Measurements from ENCODE around the gene LRRC61. TPM values are rescaled to one million over a fixed set of nuclear protein-coding genes. Genes with fewer than 3 reads are reported as not detected.

Gene LRRC61
- total RNA-seq, 4 donors from 2014 or later, result 5.9 to 41.2 (median 15.3) TPM

- intact Hi-C loops (cut with DNase I; ENCODE audit: low total_unique reads), result no loop called here
- DNase-seq, result no peak
- Histone ChIP-seq H3K36me3 (no peaks in the 10 kb centered on the region), H3K4me1 (no peaks in the 10 kb centered on the region), H3K27ac (no peak overlapping the region), H3K4me3 (no peak overlapping the region), H3K9me3 (no peaks in the 10 kb centered on the region), H3K27me3 (no peaks in the 10 kb centered on the region)
- TF ChIP-seq, protein P1, sequence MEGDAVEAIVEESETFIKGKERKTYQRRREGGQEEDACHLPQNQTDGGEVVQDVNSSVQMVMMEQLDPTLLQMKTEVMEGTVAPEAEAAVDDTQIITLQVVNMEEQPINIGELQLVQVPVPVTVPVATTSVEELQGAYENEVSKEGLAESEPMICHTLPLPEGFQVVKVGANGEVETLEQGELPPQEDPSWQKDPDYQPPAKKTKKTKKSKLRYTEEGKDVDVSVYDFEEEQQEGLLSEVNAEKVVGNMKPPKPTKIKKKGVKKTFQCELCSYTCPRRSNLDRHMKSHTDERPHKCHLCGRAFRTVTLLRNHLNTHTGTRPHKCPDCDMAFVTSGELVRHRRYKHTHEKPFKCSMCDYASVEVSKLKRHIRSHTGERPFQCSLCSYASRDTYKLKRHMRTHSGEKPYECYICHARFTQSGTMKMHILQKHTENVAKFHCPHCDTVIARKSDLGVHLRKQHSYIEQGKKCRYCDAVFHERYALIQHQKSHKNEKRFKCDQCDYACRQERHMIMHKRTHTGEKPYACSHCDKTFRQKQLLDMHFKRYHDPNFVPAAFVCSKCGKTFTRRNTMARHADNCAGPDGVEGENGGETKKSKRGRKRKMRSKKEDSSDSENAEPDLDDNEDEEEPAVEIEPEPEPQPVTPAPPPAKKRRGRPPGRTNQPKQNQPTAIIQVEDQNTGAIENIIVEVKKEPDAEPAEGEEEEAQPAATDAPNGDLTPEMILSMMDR (IDR thresholded peaks at IDR 0.05), result no peak
- no peak for TF ChIP-seq POLR2A (IDR thresholded peaks at IDR 0.05)
These were observed 1.4 kb upstream of the LRRC61 start for GRCh38 chr7:150321788-150322113.

DNA sequence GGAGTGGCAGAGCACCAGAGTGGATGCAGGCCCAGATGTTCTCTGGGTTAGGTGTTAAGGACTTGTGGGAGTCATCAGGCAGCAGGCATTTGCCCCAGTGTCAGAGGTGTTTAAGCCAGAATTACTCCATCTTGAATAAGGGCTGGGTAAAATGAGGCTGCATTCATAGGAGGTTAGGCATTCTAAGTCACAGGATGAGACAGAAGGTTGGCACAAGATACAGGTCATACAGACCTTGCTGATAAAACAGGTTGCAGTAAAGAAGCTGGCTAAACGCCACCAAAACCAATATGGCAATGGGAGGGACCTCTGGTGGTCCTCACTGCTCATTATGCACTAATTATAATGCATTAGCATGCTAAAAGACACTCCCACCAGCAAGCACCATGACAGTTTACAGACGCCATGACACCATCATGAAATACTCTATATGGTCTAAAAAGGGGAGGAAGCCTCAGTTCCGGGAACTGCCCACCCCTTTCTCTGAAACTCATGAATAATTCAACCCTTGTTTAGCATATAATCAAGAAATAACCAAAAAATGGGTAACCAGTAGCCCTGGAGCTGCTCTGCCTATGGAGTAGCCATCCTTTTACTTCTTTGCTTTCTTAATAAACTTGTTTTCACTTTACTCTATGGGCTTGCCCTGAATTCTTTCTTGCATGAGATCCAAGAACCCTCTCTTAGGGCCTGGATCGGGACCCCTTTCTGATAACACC is 882 bp upstream of the LRRC61 start:
- no peak for DNase-seq
- TF ChIP-seq, protein P1 (IDR thresholded peaks at IDR 0.05), result no peak
- TF ChIP-seq POLR2A (IDR thresholded peaks at IDR 0.05), result no peak
- peak overlapping the region; percentile 86 to 92 for H3K27ac ChIP-seq
- H3K4me3 ChIP-seq, result peak overlapping the region; percentile 50 to 72
- H3K4me1 ChIP-seq, result no peaks in the 10 kb centered on the region
- H3K9me3 ChIP-seq, result no peaks in the 10 kb centered on the region
- no peaks in the 10 kb centered on the region for H3K36me3 ChIP-seq
- H3K27me3 ChIP-seq, result no peaks in the 10 kb centered on the region
- intact Hi-C loops (cut with DNase I; ENCODE audit: low total_unique reads), result no loop called here

GRCh38 chr7:150323682-150324372 is 672 bp downstream of the LRRC61 start:
- DNase-seq, result no peak
- Histone ChIP-seq H3K4me3 (peak overlapping the region; percentile 50 to 72), H3K36me3 (no peaks in the 10 kb centered on the region), H3K4me1 (no peaks in the 10 kb centered on the region), H3K27me3 (no peaks in the 10 kb centered on the region), H3K27ac (peak overlapping the region; percentile 86 to 92), H3K9me3 (no peaks in the 10 kb centered on the region)
- TF ChIP-seq POLR2A (IDR thresholded peaks at IDR 0.05), result no peak
- TF ChIP-seq, protein P1 (IDR thresholded peaks at IDR 0.05), result no peak
- intact Hi-C loops (cut with DNase I; ENCODE audit: low total_unique reads), result no loop called here

- Histone ChIP-seq H3K27ac (peak overlapping the region; percentile 86 to 92), H3K4me3 (peak overlapping the region in 1 of 2 donors; percentile 72), H3K9me3 (no peaks in the 10 kb centered on the region), H3K27me3 (no peaks in the 10 kb centered on the region), H3K4me1 (no peaks in the 10 kb centered on the region), H3K36me3 (no peaks in the 10 kb centered on the region)
- TF ChIP-seq POLR2A (IDR thresholded peaks at IDR 0.05), result no peak
- TF ChIP-seq, protein P1 (IDR thresholded peaks at IDR 0.05), result no peak
- intact Hi-C loops (cut with DNase I; ENCODE audit: low total_unique reads), result no loop called here
- DNase-seq, result peak in 1 of 2 donors; percentile 36
These were observed 1.3 kb downstream of the LRRC61 start for GRCh38 chr7:150324373-150324961.

GRCh38 chr7:150325110-150325611 is 2.0 kb downstream of the LRRC61 start:
- intact Hi-C loops (cut with DNase I; ENCODE audit: low total_unique reads), result no loop called here
- DNase-seq, result peak; percentile 51 to 55
- H3K36me3 ChIP-seq, result no peaks in the 10 kb centered on the region
- no peak overlapping the region for H3K4me3 ChIP-seq
- no peaks in the 10 kb centered on the region for H3K4me1 ChIP-seq
- no peaks in the 10 kb centered on the region for H3K27me3 ChIP-seq
- no peaks in the 10 kb centered on the region for H3K9me3 ChIP-seq
- peak overlapping the region in 1 of 2 donors; percentile 92 for H3K27ac ChIP-seq
- TF ChIP-seq, protein P1 (IDR thresholded peaks at IDR 0.05), result no peak
